ENCODE results near the gene REXO4. TPM values are rescaled to one million over a fixed set of nuclear protein-coding genes. Genes with fewer than 3 reads are reported as not detected.

REXO4 gene
- total and polyA plus RNA-seq, 10 of the 15 experiments (the other 5 are each of a cell fraction or from before 2014, with no cell fraction given): 2.7 to 43.9 (median 30.5) TPM

- ATAC-seq: no peak
- no peak overlapping the region for H3K27ac ChIP-seq (ENCODE audit: control insufficient read depth, insufficient read depth)
- no peaks in the 10 kb centered on the region for H3K9me3 ChIP-seq (replicated peaks; ENCODE audit: control insufficient read depth, insufficient read depth, low read length)
- H3K4me2 ChIP-seq (ENCODE audit: control insufficient read depth, insufficient read depth): no peak overlapping the region
- intact Hi-C loops (cut with micrococcal nuclease; ENCODE audit: unreplicated experiment) (no loop called here), in situ Hi-C loops (cut with MboI) (no loop called here)
- no peak overlapping the region for H3K4me3 ChIP-seq
- 71% methylated on average over 7 of the region's 7 CpGs for WGBS (ENCODE audit: insufficient coverage, insufficient replicate concordance, low lambda C conversion rate, missing lambda C conversion rate)
- H4K20me1 ChIP-seq (ENCODE audit: control insufficient read depth, insufficient read depth): no peaks in the 10 kb centered on the region; the same call in 1 of the 2 replicates
- H3K36me3 ChIP-seq (ENCODE audit: control insufficient read depth in 2 of 2, insufficient read depth in 2 of 2, low read length in 1 of 2): peaks cover 15 to 22% of the 10 kb centered on the region in 2 experiments; a peak in 3 of 4 replicates
- ChIA-PET CTCF (interaction anchor here (1.0 kb wide), 1 partner anchor 72 kb away, joined by 3 read pairs; no protein-coding TSS in a partner anchor), RAD21 (ENCODE audit: unreplicated experiment) (no interaction called here), POLR2A (no interaction called here), SMC1A (ENCODE audit: uncharacterized antibody, unreplicated experiment) (no interaction called here)
- DNase-seq (ENCODE audit: low read depth, low spot score): no peak
- H3K79me2 ChIP-seq (ENCODE audit: control insufficient read depth, insufficient read depth, low read length): no peaks in the 10 kb centered on the region
- H3K4me1 ChIP-seq (ENCODE audit: control insufficient read depth, insufficient read depth, low read length): no peaks in the 10 kb centered on the region
- no peak overlapping the region for H3K9ac ChIP-seq (ENCODE audit: control insufficient read depth, insufficient read depth, low read length)
- no TSS peak for BruUV-seq (replicated peaks)
- no peak overlapping the region for H2AFZ ChIP-seq (ENCODE audit: control insufficient read depth, low read depth, low read length)
- TF ChIP-seq E2F8 (IDR thresholded peaks at IDR 0.05; ENCODE audit: low read depth, partially characterized antibody): no peak
- TF ChIP-seq MTA2 (IDR thresholded peaks at IDR 0.05; ENCODE audit: low read depth): no peak
- no peak for TF ChIP-seq FOXM1 (IDR thresholded peaks at IDR 0.05; ENCODE audit: low read depth, low read length)
- TF ChIP-seq ZNF217 (IDR thresholded peaks at IDR 0.05): no peak
- no peak; the same call in 1 of the 2 replicates for TF ChIP-seq POLR2A (IDR thresholded peaks at IDR 0.05; ENCODE audit: low read depth, low read length)
- TF ChIP-seq ESRRA (IDR thresholded peaks at IDR 0.05; ENCODE audit: low read length): no peak
- no peaks in the 10 kb centered on the region for H3K27me3 ChIP-seq (replicated peaks in 1 of 2; ENCODE audit: control insufficient read depth in 2 of 2, insufficient read depth in 2 of 2, low read length in 1 of 2)
- no peak for FAIRE-seq
Observed at GRCh38 chr9:133402689-133403088, 15.1 kb downstream of the REXO4 start.

All from GM12878 (cell line).